ENCODE data around the gene RBM47. TPM values are rescaled to one million over a fixed set of nuclear protein-coding genes. Genes with fewer than 3 reads are reported as not detected.

RBM47 gene
- total RNA-seq, 1 donor = 59.3 TPM

- H3K4me3 ChIP-seq (ENCODE audit: low read length) = no peak overlapping the region
- no peaks in the 10 kb centered on the region for H3K27me3 ChIP-seq (ENCODE audit: insufficient read depth, low read length)
- no peaks in the 10 kb centered on the region for H3K9me3 ChIP-seq (ENCODE audit: low read depth, low read length)
- peaks cover 52% of the 10 kb centered on the region for H3K4me1 ChIP-seq (ENCODE audit: insufficient read depth, low read length)
Measured at GRCh38 chr4:40585201-40585799, 44.4 kb downstream of the RBM47 start.

- Histone ChIP-seq H3K27me3 (ENCODE audit: insufficient read depth, low read length) (no peaks in the 10 kb centered on the region), H3K4me1 (ENCODE audit: insufficient read depth, low read length) (peaks cover 46% of the 10 kb centered on the region), H3K4me3 (ENCODE audit: low read length) (no peak overlapping the region), H3K9me3 (ENCODE audit: low read depth, low read length) (no peaks in the 10 kb centered on the region)
Measured at GRCh38 chr4:40584517-40585141, 45.0 kb downstream of the RBM47 start.

DNA sequence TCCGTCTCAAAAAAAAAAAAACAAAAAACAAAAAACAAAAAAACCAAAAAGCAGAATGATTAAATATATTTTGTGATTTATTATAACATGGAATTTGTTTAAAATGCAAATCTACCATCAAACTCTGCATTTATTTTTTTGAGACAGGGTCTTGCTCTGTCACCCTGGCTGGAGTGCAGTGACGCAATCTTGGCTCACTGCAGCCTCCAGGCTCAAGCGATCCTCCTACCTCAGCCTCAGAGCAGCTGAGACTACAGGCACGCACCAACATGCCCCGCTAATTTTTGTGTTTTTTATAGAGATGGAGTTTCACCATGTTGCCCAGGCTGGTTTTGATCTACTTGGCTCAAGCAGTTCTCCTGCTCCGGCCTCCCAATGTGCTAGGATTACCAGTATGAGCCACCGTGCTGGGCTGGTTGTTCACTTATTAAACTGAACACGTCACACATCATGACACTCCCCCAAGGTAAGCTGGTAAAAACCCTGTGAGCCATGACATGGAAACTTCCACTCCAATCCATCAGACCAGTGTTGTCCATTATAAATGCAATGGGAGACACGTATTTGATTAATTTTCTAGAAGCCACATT lies 45.7 kb downstream of the RBM47 start:
- H3K4me3 ChIP-seq (ENCODE audit: low read length) = no peak overlapping the region
- no peaks in the 10 kb centered on the region for H3K27me3 ChIP-seq (ENCODE audit: insufficient read depth, low read length)
- H3K4me1 ChIP-seq (ENCODE audit: insufficient read depth, low read length) = peaks cover 39% of the 10 kb centered on the region
- H3K9me3 ChIP-seq (ENCODE audit: low read depth, low read length) = no peaks in the 10 kb centered on the region

DNA sequence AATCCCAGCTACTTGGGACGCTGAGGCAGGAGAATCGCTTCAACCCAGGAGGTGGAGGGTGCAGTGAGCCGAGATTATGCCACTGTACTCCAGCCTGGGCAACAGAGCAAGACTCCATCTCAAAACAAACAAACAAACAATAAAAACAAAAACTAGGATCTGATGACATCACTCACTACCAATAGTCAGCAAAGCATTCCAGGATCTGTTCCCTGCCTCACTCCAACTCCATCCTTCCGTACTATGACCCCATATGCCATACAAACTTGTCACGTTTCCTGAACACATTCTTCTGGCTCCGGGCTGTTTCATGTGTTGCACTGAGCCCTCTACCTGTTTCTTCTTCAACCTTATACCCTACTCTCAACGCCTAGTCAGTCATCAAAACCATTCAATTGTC lies 47.3 kb downstream of the RBM47 start:
- no peak overlapping the region for H3K4me3 ChIP-seq (ENCODE audit: low read length)
- H3K4me1 ChIP-seq (ENCODE audit: insufficient read depth, low read length) = peaks cover 38% of the 10 kb centered on the region
- no peaks in the 10 kb centered on the region for H3K9me3 ChIP-seq (ENCODE audit: low read depth, low read length)
- H3K27me3 ChIP-seq (ENCODE audit: insufficient read depth, low read length) = no peaks in the 10 kb centered on the region

GRCh38 chr4:40581254-40582140 lies 48.2 kb downstream of the RBM47 start:
- Histone ChIP-seq H3K9me3 (ENCODE audit: low read depth, low read length) (no peaks in the 10 kb centered on the region), H3K4me1 (ENCODE audit: insufficient read depth, low read length) (peaks cover 38% of the 10 kb centered on the region), H3K4me3 (ENCODE audit: low read length) (no peak overlapping the region), H3K27me3 (ENCODE audit: insufficient read depth, low read length) (no peaks in the 10 kb centered on the region)

DNA sequence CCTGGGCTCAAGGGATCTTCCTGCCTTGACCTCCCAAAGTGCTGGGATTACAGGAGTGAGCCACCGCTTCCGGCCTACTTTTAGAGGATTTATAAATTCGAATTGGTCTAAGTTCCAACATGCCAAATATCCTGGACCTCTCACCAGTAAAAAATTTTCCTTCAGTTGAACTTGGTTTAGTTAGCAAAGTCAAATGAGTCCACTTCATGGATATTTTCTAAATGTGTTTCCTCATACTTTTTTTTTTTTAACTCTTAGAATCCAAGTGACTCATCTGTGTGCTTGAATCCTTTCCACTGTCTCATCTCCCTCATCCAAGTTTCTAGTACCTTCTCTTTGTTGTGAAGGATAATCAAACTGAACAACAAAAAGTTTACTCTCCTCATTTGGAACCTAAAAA lies 49.7 kb downstream of the RBM47 start:
- Histone ChIP-seq H3K9me3 (ENCODE audit: low read depth, low read length) (no peaks in the 10 kb centered on the region), H3K4me3 (ENCODE audit: low read length) (no peak overlapping the region), H3K4me1 (ENCODE audit: insufficient read depth, low read length) (peaks cover 39% of the 10 kb centered on the region), H3K27me3 (ENCODE audit: insufficient read depth, low read length) (no peaks in the 10 kb centered on the region)

GRCh38 chr4:40577588-40578253 lies 51.9 kb downstream of the RBM47 start:
- Histone ChIP-seq H3K4me1 (ENCODE audit: insufficient read depth, low read length) (peaks cover 60% of the 10 kb centered on the region), H3K9me3 (ENCODE audit: low read depth, low read length) (no peaks in the 10 kb centered on the region)

GRCh38 chr4:40576651-40577480 lies 52.8 kb downstream of the RBM47 start:
- Histone ChIP-seq H3K4me3 (ENCODE audit: low read length) (no peak overlapping the region), H3K27me3 (ENCODE audit: insufficient read depth, low read length) (no peaks in the 10 kb centered on the region), H3K4me1 (ENCODE audit: insufficient read depth, low read length) (peaks cover 69% of the 10 kb centered on the region), H3K9me3 (ENCODE audit: low read depth, low read length) (no peaks in the 10 kb centered on the region)

More at GRCh38 chr4:40577588-40578253, 51.9 kb downstream of the RBM47 start:
- Histone ChIP-seq H3K27me3 (ENCODE audit: insufficient read depth, low read length) (no peaks in the 10 kb centered on the region), H3K4me3 (ENCODE audit: low read length) (no peak overlapping the region)

- no peaks in the 10 kb centered on the region for H3K27me3 ChIP-seq (ENCODE audit: insufficient read depth, low read length)
- peaks cover 69% of the 10 kb centered on the region for H3K4me1 ChIP-seq (ENCODE audit: insufficient read depth, low read length)
- no peaks in the 10 kb centered on the region for H3K9me3 ChIP-seq (ENCODE audit: low read depth, low read length)
- H3K4me3 ChIP-seq (ENCODE audit: low read length) = no peak overlapping the region
Measured at GRCh38 chr4:40575846-40576245, 53.8 kb downstream of the RBM47 start.

DNA sequence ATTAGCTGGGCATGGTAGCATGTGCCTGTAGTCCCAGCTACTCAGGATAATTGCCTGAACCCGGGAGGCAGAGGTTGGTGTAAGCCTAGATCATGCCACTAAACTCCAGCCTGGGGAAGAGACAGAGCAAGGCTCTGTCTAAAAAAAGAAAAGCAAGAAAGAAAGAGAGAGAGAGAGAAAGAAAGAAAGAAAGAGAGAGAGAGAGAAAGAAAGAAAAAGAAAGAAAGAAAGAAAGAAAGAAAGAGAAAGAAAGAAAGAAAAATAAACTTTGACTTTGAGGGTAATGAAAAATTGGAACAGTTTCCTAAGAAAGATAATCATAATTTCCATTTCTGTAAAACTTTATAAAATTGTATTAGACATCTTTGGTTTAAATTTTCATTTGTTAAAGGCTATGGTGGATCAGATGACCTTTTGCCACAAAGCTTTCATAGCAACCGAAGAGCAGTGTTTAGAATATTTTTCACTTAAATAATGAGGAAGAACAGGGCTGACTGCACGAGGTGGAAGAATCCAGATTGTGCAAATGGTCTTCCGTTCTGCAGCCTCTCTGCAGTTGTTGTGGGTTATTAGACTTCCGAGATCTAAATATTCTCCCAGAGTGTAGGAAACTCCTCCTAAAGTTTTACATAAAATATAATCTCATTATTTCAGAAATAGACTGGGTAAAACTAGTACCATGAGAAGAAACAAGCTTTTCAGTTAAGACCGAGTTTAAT lies 55.9 kb downstream of the RBM47 start:
- H3K27me3 ChIP-seq (ENCODE audit: insufficient read depth, low read length) = no peaks in the 10 kb centered on the region
- no peaks in the 10 kb centered on the region for H3K9me3 ChIP-seq (ENCODE audit: low read depth, low read length)
- peaks cover 68% of the 10 kb centered on the region for H3K4me1 ChIP-seq (ENCODE audit: insufficient read depth, low read length)
- H3K4me3 ChIP-seq (ENCODE audit: low read length) = no peak overlapping the region

- H3K4me3 ChIP-seq (ENCODE audit: low read length) = no peak overlapping the region
- H3K27me3 ChIP-seq (ENCODE audit: insufficient read depth, low read length) = no peaks in the 10 kb centered on the region
- peaks cover 58% of the 10 kb centered on the region for H3K4me1 ChIP-seq (ENCODE audit: insufficient read depth, low read length)
- H3K9me3 ChIP-seq (ENCODE audit: low read depth, low read length) = no peaks in the 10 kb centered on the region
Measured at GRCh38 chr4:40572692-40573310, 56.9 kb downstream of the RBM47 start.

GRCh38 chr4:40571208-40571607 lies 58.5 kb downstream of the RBM47 start:
- H3K4me3 ChIP-seq (ENCODE audit: low read length) = no peak overlapping the region
- H3K27me3 ChIP-seq (ENCODE audit: insufficient read depth, low read length) = no peaks in the 10 kb centered on the region
- peaks cover 42% of the 10 kb centered on the region for H3K4me1 ChIP-seq (ENCODE audit: insufficient read depth, low read length)
- H3K9me3 ChIP-seq (ENCODE audit: low read depth, low read length) = no peaks in the 10 kb centered on the region

- H3K4me1 ChIP-seq (ENCODE audit: insufficient read depth, low read length) = peaks cover 42% of the 10 kb centered on the region
- H3K27me3 ChIP-seq (ENCODE audit: insufficient read depth, low read length) = no peaks in the 10 kb centered on the region
- no peak overlapping the region for H3K4me3 ChIP-seq (ENCODE audit: low read length)
Measured at GRCh38 chr4:40570348-40571077, 59.2 kb downstream of the RBM47 start.

More at GRCh38 chr4:40570348-40571077, 59.2 kb downstream of the RBM47 start:
- no peaks in the 10 kb centered on the region for H3K9me3 ChIP-seq (ENCODE audit: low read depth, low read length)
